Vagina (tissue), 2 donors: ENCODE measurements around the gene ATP6V0E1. TPM values are rescaled to one million over a fixed set of nuclear protein-coding genes. Genes with fewer than 3 reads are reported as not detected.

ENCODE experiments used
- DNase-seq, 2 donors: peaks; one replicate each; pipeline ENCODE4 v3.0.0-alpha.2; 2017; ENCODE audit errors: extremely low spot score in 2 of 2
- H3K27ac ChIP-seq: fragments of 200-600 bp; sonication (generic); one replicate; pipeline ENCODE4 v1.5.1; 2019
- H3K27me3 ChIP-seq: fragments of 200-600 bp; sonication (generic); one replicate; pipeline ENCODE4 v1.5.1; 2019
- H3K36me3 ChIP-seq, 2 donors: fragments of 200-600 bp; sonication (generic); one replicate each; pipeline ENCODE4 v1.5.1; 2017 to 2019
- H3K4me1 ChIP-seq: fragments of 200-600 bp; sonication (generic); one replicate; pipeline ENCODE4 v1.5.1; 2019
- H3K4me3 ChIP-seq, 2 donors: fragments of 200-600 bp; sonication (generic); 1 replicate in 1 of 2; 2 replicates in 1 of 2; pipeline ENCODE4 v1.5.1; 2016 to 2019
- H3K9me3 ChIP-seq: fragments of 200-600 bp; sonication (generic); one replicate; pipeline ENCODE4 v1.5.1; 2019
- POLR2A ChIP-seq, 2 donors: fragments of 450-650 bp; IDR thresholded peaks; one replicate each; pipeline ENCODE4 v1.6.1; 2017; ENCODE audit warnings: antibody characterized with exemption in 2 of 2, mild to moderate bottlenecking in 2 of 2, moderate library complexity in 2 of 2
- POLR2AphosphoS5 ChIP-seq, 2 donors: sonication (generic); formaldehyde crosslinking; IDR thresholded peaks; one replicate each; pipeline ENCODE4 v1.9.0; 2017; ENCODE audit warnings: antibody characterized with exemption in 2 of 2, mild to moderate bottlenecking in 2 of 2, low read depth in 1 of 2; ENCODE audit not compliant: insufficient read depth in 1 of 2
- intact Hi-C: fragments of 100-400 bp; cut with DNase I; formaldehyde crosslinking; loops from one replicate; pipeline ENCODE4 v1.15.1; 2023
- total RNA-seq: library from RNA; depleted of rRNA; stranded (reverse); fragments of >200 nt; gene quantifications from one replicate; pipeline ENCODE4 v1.2.3, GENCODE V29; 2016
- TF ChIP-seq, protein P1 (sequence below), 3 experiments: fragments of 450-650 bp in 2 of 3; fragments of 200-600 bp in 1 of 3; sonication (generic) in 1 of 3; IDR thresholded peaks; one replicate each; pipeline ENCODE4 v1.5.1; 2017 to 2019; ENCODE audit warnings: antibody characterized with exemption in 3 of 3, mild to moderate bottlenecking in 2 of 3, moderate library complexity in 2 of 3

The ATP6V0E1 gene
- total RNA-seq: 121 TPM

DNA sequence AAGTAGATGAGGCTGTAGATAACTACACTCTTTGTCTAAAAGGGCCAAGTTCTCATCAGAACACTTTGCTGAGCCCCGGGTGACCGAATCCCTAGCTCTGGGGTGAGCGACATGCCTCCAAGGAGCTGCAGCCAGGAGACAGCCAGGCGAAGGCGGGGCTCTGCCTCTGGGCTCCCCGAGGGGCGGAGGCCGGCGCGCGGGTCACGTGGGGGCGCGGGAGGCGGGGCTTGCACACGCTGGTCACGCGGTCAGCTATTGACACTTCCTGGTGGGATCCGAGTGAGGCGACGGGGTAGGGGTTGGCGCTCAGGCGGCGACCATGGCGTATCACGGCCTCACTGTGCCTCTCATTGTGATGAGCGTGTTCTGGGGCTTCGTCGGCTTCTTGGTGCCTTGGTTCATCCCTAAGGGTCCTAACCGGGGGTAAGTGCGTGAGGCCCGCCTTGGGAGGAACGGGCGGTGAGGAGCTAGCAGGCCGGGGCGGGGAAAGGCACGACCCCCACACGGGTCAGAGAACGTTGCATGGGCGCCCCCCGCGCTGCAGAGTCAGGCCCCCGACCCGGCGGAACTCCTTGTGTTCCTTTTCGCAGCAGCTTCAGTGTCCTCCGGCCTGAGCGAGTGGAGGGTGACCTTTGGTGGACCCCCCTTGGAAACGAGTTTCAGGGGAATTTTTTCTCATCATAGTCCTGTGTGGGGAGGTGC lies at the start of gene ATP6V0E1:
Gene ATP6V0E1 (plus strand): TSS at position 230 of the 702 bp plus-strand sequence. CDS start 90 bp downstream, at position 320.
- peaks cover 47% of the 10 kb centered on the region for H3K4me1 ChIP-seq
- DNase-seq: peak; percentile 98 to 99
- intact Hi-C loops: loop anchor here (1.0 to 10.0 kb wide), 2 partner anchors 73 to 161 kb away; partner anchors contain the start of genes BNIP1 and CREBRF
- TF ChIP-seq POLR2A (IDR thresholded peaks at IDR 0.05) (peak in 1 of 2 donors; percentile 91), POLR2AphosphoS5 (IDR thresholded peaks at IDR 0.05; ENCODE audit: insufficient read depth in 1 of 2, low read depth in 1 of 2) (peak; percentile 92 to 98)
- TF ChIP-seq, protein P1, sequence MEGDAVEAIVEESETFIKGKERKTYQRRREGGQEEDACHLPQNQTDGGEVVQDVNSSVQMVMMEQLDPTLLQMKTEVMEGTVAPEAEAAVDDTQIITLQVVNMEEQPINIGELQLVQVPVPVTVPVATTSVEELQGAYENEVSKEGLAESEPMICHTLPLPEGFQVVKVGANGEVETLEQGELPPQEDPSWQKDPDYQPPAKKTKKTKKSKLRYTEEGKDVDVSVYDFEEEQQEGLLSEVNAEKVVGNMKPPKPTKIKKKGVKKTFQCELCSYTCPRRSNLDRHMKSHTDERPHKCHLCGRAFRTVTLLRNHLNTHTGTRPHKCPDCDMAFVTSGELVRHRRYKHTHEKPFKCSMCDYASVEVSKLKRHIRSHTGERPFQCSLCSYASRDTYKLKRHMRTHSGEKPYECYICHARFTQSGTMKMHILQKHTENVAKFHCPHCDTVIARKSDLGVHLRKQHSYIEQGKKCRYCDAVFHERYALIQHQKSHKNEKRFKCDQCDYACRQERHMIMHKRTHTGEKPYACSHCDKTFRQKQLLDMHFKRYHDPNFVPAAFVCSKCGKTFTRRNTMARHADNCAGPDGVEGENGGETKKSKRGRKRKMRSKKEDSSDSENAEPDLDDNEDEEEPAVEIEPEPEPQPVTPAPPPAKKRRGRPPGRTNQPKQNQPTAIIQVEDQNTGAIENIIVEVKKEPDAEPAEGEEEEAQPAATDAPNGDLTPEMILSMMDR (IDR thresholded peaks at IDR 0.05): peak in 1 of 3 experiments; percentile 7
- peaks cover 0 to 6% of the 10 kb centered on the region in 2 donors for H3K36me3 ChIP-seq
- peak within 1 kb of the TSS; percentile 98 for H3K27ac ChIP-seq
- no peaks in the 10 kb centered on the region for H3K27me3 ChIP-seq
- no peaks in the 10 kb centered on the region for H3K9me3 ChIP-seq
- H3K4me3 ChIP-seq: peak within 1 kb of the TSS; percentile 87 to 96

DNA sequence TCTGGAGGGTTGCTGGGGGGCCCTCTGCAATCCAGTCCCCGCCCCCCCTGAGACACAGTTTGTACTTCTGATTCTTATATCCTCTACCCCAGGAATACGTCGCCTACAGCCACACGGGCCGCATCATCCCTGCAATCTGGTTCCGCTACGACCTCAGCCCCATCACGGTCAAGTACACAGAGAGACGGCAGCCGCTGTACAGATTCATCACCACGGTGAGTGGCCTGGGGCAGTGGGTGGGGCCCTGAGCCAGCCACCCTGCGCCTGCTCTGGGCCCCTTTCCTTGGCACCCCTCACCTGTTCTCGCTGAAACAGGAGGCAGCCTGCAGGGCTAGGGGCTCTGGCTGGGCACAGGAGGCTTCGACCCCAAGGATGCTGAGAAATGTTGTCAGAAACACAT lies 48.5 kb upstream of the ATP6V0E1 start:
- Histone ChIP-seq H3K27ac (no peak overlapping the region), H3K4me1 (peaks cover 11% of the 10 kb centered on the region), H3K36me3 (peaks cover 0 to 61% of the 10 kb centered on the region in 2 donors), H3K4me3 (no peak overlapping the region), H3K9me3 (no peaks in the 10 kb centered on the region), H3K27me3 (no peaks in the 10 kb centered on the region)
- no peak for TF ChIP-seq POLR2AphosphoS5 (IDR thresholded peaks at IDR 0.05; ENCODE audit: insufficient read depth in 1 of 2, low read depth in 1 of 2)
- TF ChIP-seq, protein P1 (IDR thresholded peaks at IDR 0.05): no peak
- TF ChIP-seq POLR2A (IDR thresholded peaks at IDR 0.05): no peak
- DNase-seq: no peak
- intact Hi-C loops: no loop called here

DNA sequence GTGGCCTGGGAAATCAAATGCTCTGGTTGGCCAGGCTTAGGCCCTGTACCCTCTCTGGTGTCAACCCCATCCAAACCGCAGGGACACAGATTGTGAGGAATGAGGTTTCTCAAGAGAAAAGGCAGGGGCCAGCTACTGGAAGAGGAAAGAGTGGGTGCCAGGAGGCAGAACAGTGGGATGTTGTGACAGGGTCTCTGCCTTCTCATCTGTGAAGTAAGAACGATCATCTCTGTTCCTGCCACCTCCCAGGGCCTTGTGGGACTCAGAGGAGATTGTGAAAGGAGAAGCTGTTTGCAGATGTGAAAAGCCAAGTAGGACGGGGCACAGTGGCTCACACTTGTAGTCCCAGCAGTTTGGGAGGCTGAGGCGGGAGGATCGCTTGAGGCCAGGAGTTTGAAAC lies 47.2 kb upstream of the ATP6V0E1 start:
- Histone ChIP-seq H3K9me3 (no peaks in the 10 kb centered on the region), H3K36me3 (peaks cover 0 to 66% of the 10 kb centered on the region in 2 donors), H3K27ac (no peak overlapping the region), H3K27me3 (no peaks in the 10 kb centered on the region), H3K4me1 (peaks cover 11% of the 10 kb centered on the region), H3K4me3 (no peak overlapping the region)
- intact Hi-C loops: no loop called here
- DNase-seq: no peak
- no peak for TF ChIP-seq POLR2AphosphoS5 (IDR thresholded peaks at IDR 0.05; ENCODE audit: insufficient read depth in 1 of 2, low read depth in 1 of 2)
- TF ChIP-seq, protein P1 (IDR thresholded peaks at IDR 0.05): no peak
- no peak for TF ChIP-seq POLR2A (IDR thresholded peaks at IDR 0.05)

DNA sequence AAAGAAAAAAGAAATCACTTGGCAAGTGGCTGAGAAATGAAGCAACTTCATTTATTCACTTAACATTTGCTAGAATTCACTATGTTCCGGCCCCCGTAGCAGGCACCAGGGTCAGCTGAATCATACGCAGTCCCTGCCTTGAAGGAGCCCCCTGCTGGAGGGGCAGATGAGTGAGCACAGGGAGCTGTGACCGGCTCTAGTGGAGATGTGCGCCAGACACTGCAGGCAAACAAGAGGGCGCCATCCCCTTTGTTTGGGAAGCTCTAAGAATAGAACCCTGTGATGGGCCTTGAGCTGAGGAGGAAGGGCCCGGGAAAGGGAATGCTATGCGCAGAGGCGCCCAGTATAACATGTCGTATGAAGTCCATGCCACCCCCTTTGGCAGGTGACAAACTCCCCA lies 44.5 kb upstream of the ATP6V0E1 start:
- intact Hi-C loops: no loop called here
- no peak for DNase-seq
- H3K27ac ChIP-seq: no peak overlapping the region
- no peak overlapping the region for H3K4me3 ChIP-seq
- H3K27me3 ChIP-seq: no peaks in the 10 kb centered on the region
- H3K9me3 ChIP-seq: no peaks in the 10 kb centered on the region
- no peak for TF ChIP-seq POLR2A (IDR thresholded peaks at IDR 0.05)
- TF ChIP-seq, protein P1 (IDR thresholded peaks at IDR 0.05): no peak
- TF ChIP-seq POLR2AphosphoS5 (IDR thresholded peaks at IDR 0.05; ENCODE audit: insufficient read depth in 1 of 2, low read depth in 1 of 2): no peak
- H3K36me3 ChIP-seq: peaks cover 0 to 54% of the 10 kb centered on the region in 2 donors
- no peaks in the 10 kb centered on the region for H3K4me1 ChIP-seq
